ENCODE measurements around the gene ULK4. TPM values are rescaled to one million over a fixed set of nuclear protein-coding genes. Genes with fewer than 3 reads are reported as not detected.

Gene ULK4
- total and polyA plus RNA-seq, 2 of the 4 experiments (the other 2 are of a cell fraction): 2.7 to 5.0 TPM

GRCh38 chr3:41751597-41751996 is 210.3 kb downstream of the ULK4 start:
- dilution Hi-C loops (cut with HindIII; ENCODE audit: low sequenced_read_pairs, unreplicated experiment): no loop called here
- Histone ChIP-seq H3K23ac (ENCODE audit: low read depth, low read length) (no peak overlapping the region), H3K18ac (ENCODE audit: low read depth, low read length) (no peak overlapping the region), H2AFZ (replicated peaks; ENCODE audit: low read length, poor library complexity) (no peak overlapping the region), H3K27me3 (ENCODE audit: control insufficient read depth, insufficient read depth, low read length) (no peaks in the 10 kb centered on the region), H3K79me1 (ENCODE audit: low read depth in 1 of 2, low read length in 2 of 2) (no peaks in the 10 kb centered on the region), H3K9ac (ENCODE audit: low read depth, low read length) (no peak overlapping the region), H4K91ac (ENCODE audit: insufficient read depth, low read depth, low read length) (no peak overlapping the region), H3K56ac (ENCODE audit: extremely low read depth, insufficient read depth, low read length) (no peak overlapping the region), H4K8ac (ENCODE audit: low read depth in 2 of 2, low read length in 2 of 2) (no peak overlapping the region), H3K36me3 (ENCODE audit: control insufficient read depth, insufficient read depth, low read length) (no peaks in the 10 kb centered on the region), H3K4me1 (ENCODE audit: control insufficient read depth, insufficient read depth, low read length) (no peaks in the 10 kb centered on the region), H4K5ac (ENCODE audit: low read depth, low read length) (no peak overlapping the region), H2AK5ac (ENCODE audit: low read depth, low read length) (no peak overlapping the region), H4K20me1 (ENCODE audit: insufficient read depth, low read length) (no peaks in the 10 kb centered on the region), H3K4me2 (ENCODE audit: low read depth, low read length) (no peak overlapping the region), H2BK120ac (ENCODE audit: low read depth, low read length) (no peak overlapping the region), H2AK9ac (replicated peaks; ENCODE audit: low read depth, low read length, poor library complexity) (no peak overlapping the region), H3K27ac (ENCODE audit: insufficient read depth, low read length) (no peak overlapping the region), H3K4me3 (ENCODE audit: insufficient read depth, low read depth, low read length) (no peak overlapping the region), H3K14ac (replicated peaks; ENCODE audit: low read depth, low read length) (no peak overlapping the region), H2BK15ac (ENCODE audit: low read depth, low read length) (no peak overlapping the region), H2BK5ac (ENCODE audit: low read depth, low read length, poor library complexity, severe bottlenecking) (no peak overlapping the region), H3K4ac (ENCODE audit: low read depth, low read length) (no peak overlapping the region), H3K9me3 (ENCODE audit: control insufficient read depth, insufficient read depth, low read length) (no peaks in the 10 kb centered on the region), H3K9me1 (ENCODE audit: insufficient read depth, low read length) (no peaks in the 10 kb centered on the region), H2BK20ac (ENCODE audit: low read depth, low read length) (no peak overlapping the region)
- intact Hi-C loops (cut with micrococcal nuclease): no loop called here
- no peak for TF ChIP-seq FOS (IDR thresholded peaks at IDR 0.05; ENCODE audit: low read depth, low read length)
- TF ChIP-seq USF2 (IDR thresholded peaks at IDR 0.05; ENCODE audit: low read depth, low read length): no peak
- TF ChIP-seq, protein P1, sequence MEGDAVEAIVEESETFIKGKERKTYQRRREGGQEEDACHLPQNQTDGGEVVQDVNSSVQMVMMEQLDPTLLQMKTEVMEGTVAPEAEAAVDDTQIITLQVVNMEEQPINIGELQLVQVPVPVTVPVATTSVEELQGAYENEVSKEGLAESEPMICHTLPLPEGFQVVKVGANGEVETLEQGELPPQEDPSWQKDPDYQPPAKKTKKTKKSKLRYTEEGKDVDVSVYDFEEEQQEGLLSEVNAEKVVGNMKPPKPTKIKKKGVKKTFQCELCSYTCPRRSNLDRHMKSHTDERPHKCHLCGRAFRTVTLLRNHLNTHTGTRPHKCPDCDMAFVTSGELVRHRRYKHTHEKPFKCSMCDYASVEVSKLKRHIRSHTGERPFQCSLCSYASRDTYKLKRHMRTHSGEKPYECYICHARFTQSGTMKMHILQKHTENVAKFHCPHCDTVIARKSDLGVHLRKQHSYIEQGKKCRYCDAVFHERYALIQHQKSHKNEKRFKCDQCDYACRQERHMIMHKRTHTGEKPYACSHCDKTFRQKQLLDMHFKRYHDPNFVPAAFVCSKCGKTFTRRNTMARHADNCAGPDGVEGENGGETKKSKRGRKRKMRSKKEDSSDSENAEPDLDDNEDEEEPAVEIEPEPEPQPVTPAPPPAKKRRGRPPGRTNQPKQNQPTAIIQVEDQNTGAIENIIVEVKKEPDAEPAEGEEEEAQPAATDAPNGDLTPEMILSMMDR (conservative IDR thresholded peaks at IDR 0.05; ENCODE audit: low read depth, low read length): no peak
- no peak for TF ChIP-seq SMC3 (IDR thresholded peaks at IDR 0.05; ENCODE audit: low read depth, low read length)
- no peak for TF ChIP-seq MAZ (IDR thresholded peaks at IDR 0.05; ENCODE audit: borderline replicate concordance, low read depth, low read length)
- no peak for TF ChIP-seq RAD21 (IDR thresholded peaks at IDR 0.05; ENCODE audit: low read length)
- no peak for TF ChIP-seq MXI1 (IDR thresholded peaks at IDR 0.05; ENCODE audit: borderline replicate concordance, low read depth, low read length)
- TF ChIP-seq ELK1 (IDR thresholded peaks at IDR 0.05; ENCODE audit: borderline replicate concordance, low read depth, low read length): no peak
- no peak for TF ChIP-seq MAFK (IDR thresholded peaks at IDR 0.05; ENCODE audit: low read depth, low read length)
- TF ChIP-seq CEBPB (IDR thresholded peaks at IDR 0.05; ENCODE audit: low read depth, low read length): no peak
- TF ChIP-seq POLR2A (IDR thresholded peaks at IDR 0.05; ENCODE audit: low read depth, low read length): no peak
- no peak for TF ChIP-seq RCOR1 (IDR thresholded peaks at IDR 0.05; ENCODE audit: insufficient replicate concordance, low read length)
- no peak for TF ChIP-seq RFX5 (IDR thresholded peaks at IDR 0.05; ENCODE audit: low read depth, low read length)
- ChIA-PET POLR2A (ENCODE audit: unreplicated experiment) (no interaction called here), CTCF (no interaction called here)
- no peak for ATAC-seq (ENCODE audit: low read depth)
- in situ Hi-C loops (cut with MboI; ENCODE audit: low sequenced_read_pairs): no loop called here
- no TSS peak for BruUV-seq (replicated peaks)
- no peak for DNase-seq
